Lower leg skin (tissue), 3 donors: ENCODE results near the gene ATP2B3.

Source experiments
- CTCF ChIP-seq, 3 donors: fragments of 450-650 bp; IDR thresholded peaks; one replicate each; pipeline ENCODE4 v1.5.1; 2016; ENCODE audit warnings: antibody characterized with exemption in 3 of 3, mild to moderate bottlenecking in 3 of 3, moderate library complexity in 2 of 3
- POLR2A ChIP-seq, 2 donors: fragments of 450-650 bp; IDR thresholded peaks; one replicate each; pipeline ENCODE4 v1.6.1; 2016 to 2017; ENCODE audit warnings: antibody characterized with exemption in 2 of 2, mild to moderate bottlenecking in 1 of 2, moderate library complexity in 1 of 2

GRCh38 chrX:153592966-153593688 is 75.7 kb downstream of the ATP2B3 start:
- TF ChIP-seq CTCF (IDR thresholded peaks at IDR 0.05) = no peak
- no peak for TF ChIP-seq POLR2A (IDR thresholded peaks at IDR 0.05)
